NB4 (cell line): ENCODE results near the gene ACACB.

ENCODE experiments used
- CTCF ChIP-seq: IDR thresholded peaks from one replicate; pipeline ENCODE4 v1.5.1; 2012; ENCODE audit warnings: low read depth, low read length
- MAX ChIP-seq: IDR thresholded peaks from 2 replicates; pipeline ENCODE4 v1.6.1; 2011; ENCODE audit warnings: low read depth, low read length
- MYC ChIP-seq: IDR thresholded peaks from 2 replicates; pipeline ENCODE4 v1.6.1; 2011; ENCODE audit warnings: low read depth, low read length
- POLR2A ChIP-seq: IDR thresholded peaks from 2 replicates; pipeline ENCODE4 v1.6.1; 2011; ENCODE audit warnings: mild to moderate bottlenecking; ENCODE audit not compliant: insufficient read length; ENCODE audit errors: extremely low read depth

GRCh38 chr12:109156036-109156435, 39.6 kb downstream of the ACACB start:
- no peak for TF ChIP-seq CTCF
- no peak for TF ChIP-seq POLR2A
- no peak for TF ChIP-seq MAX
- TF ChIP-seq MYC = no peak
